ENCODE data around the gene CDH3.

DNA sequence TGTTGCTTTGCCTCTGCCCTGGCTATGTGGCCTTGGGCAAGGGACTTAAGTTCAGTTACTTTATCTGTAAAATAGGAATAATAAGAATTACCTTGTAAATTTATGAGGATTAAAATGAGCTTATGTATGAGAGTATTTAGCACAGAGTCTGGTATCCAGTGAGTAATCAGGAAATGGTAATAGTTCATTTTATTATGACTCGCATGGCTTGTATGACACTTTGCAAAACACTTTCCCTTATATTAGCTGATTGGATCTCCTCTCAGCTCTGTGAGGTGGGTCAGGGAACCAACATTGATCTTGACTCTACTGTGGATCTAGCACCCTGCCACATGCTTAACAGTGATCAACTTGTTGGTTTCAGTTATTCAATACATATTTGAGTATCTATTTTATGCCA, 8.3 kb upstream of the CDH3 start:
- TF ChIP-seq, protein P1, sequence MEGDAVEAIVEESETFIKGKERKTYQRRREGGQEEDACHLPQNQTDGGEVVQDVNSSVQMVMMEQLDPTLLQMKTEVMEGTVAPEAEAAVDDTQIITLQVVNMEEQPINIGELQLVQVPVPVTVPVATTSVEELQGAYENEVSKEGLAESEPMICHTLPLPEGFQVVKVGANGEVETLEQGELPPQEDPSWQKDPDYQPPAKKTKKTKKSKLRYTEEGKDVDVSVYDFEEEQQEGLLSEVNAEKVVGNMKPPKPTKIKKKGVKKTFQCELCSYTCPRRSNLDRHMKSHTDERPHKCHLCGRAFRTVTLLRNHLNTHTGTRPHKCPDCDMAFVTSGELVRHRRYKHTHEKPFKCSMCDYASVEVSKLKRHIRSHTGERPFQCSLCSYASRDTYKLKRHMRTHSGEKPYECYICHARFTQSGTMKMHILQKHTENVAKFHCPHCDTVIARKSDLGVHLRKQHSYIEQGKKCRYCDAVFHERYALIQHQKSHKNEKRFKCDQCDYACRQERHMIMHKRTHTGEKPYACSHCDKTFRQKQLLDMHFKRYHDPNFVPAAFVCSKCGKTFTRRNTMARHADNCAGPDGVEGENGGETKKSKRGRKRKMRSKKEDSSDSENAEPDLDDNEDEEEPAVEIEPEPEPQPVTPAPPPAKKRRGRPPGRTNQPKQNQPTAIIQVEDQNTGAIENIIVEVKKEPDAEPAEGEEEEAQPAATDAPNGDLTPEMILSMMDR (IDR thresholded peaks at IDR 0.05), result no peak
- no peak for TF ChIP-seq EZH2 (IDR thresholded peaks at IDR 0.05; ENCODE audit: borderline replicate concordance, insufficient read depth, low read depth, low read length, poor library complexity, severe bottlenecking)
